Gastroesophageal sphincter (tissue), 3 donors: ENCODE measurements around the gene LEO1.

ENCODE experiments used
- POLR2A ChIP-seq, 2 donors: fragments of 450-650 bp; IDR thresholded peaks; one replicate each; pipeline ENCODE4 v1.6.1; 2017; ENCODE audit warnings: antibody characterized with exemption in 2 of 2, mild to moderate bottlenecking in 2 of 2, moderate library complexity in 1 of 2
- TF ChIP-seq, protein P1 (sequence below), 4 experiments: fragments of 200-600 bp in 2 of 4; fragments of 450-650 bp in 2 of 4; sonication (generic) in 1 of 4; IDR thresholded peaks; one replicate each; pipeline ENCODE4 v1.5.1; 2017 to 2019; ENCODE audit warnings: antibody characterized with exemption in 4 of 4, mild to moderate bottlenecking in 2 of 4, moderate library complexity in 2 of 4

DNA sequence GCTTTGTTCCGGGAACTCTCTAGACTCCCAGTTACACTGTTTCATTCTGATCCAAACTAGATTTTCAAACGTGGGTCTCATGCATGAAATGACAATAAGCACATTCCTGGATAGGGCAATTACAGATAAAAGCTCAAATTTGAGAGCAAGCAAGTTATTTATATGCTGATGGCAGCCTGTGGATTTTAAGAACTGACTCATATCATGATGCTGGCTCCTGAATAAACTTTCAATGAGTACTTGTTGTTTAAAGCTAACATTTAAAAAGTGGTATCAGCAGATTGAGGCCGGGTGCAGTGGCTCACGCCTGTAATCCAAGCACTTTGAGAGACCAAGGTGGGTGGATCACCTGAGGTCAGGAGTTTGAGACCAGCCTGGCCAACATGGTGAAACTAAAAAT lies 66.6 kb downstream of the LEO1 start:
- TF ChIP-seq, protein P1, sequence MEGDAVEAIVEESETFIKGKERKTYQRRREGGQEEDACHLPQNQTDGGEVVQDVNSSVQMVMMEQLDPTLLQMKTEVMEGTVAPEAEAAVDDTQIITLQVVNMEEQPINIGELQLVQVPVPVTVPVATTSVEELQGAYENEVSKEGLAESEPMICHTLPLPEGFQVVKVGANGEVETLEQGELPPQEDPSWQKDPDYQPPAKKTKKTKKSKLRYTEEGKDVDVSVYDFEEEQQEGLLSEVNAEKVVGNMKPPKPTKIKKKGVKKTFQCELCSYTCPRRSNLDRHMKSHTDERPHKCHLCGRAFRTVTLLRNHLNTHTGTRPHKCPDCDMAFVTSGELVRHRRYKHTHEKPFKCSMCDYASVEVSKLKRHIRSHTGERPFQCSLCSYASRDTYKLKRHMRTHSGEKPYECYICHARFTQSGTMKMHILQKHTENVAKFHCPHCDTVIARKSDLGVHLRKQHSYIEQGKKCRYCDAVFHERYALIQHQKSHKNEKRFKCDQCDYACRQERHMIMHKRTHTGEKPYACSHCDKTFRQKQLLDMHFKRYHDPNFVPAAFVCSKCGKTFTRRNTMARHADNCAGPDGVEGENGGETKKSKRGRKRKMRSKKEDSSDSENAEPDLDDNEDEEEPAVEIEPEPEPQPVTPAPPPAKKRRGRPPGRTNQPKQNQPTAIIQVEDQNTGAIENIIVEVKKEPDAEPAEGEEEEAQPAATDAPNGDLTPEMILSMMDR (IDR thresholded peaks at IDR 0.05) = no peak
- no peak for TF ChIP-seq POLR2A (IDR thresholded peaks at IDR 0.05)
